NCI-H1930 (cell line): Measurements from ENCODE around the gene TIMM50.

Experiments
- DNase-seq, 2 experiments: peaks; one replicate each; lab custom pipeline; 2025; lab: John Stamatoyannopoulos, UW

TIMM50 gene

GRCh38 chr19:39500543-39500942, 19.9 kb downstream of the TIMM50 start:
- no peak for DNase-seq

GRCh38 chr19:39501340-39501739, 20.7 kb downstream of the TIMM50 start:
- no peak for DNase-seq

GRCh38 chr19:39502640-39503417, 22.2 kb downstream of the TIMM50 start:
- no peak for DNase-seq

- DNase-seq: no peak
Observed at GRCh38 chr19:39506598-39506943, 25.9 kb downstream of the TIMM50 start.

GRCh38 chr19:39506944-39507714, 26.5 kb downstream of the TIMM50 start:
- no peak for DNase-seq

- DNase-seq: no peak
Observed at GRCh38 chr19:39507715-39508364, 27.2 kb downstream of the TIMM50 start.

GRCh38 chr19:39508629-39509028, 28.0 kb downstream of the TIMM50 start:
- DNase-seq: no peak

GRCh38 chr19:39509233-39509632, 28.6 kb downstream of the TIMM50 start:
- no peak for DNase-seq

GRCh38 chr19:39512988-39513387, 32.4 kb downstream of the TIMM50 start:
- DNase-seq: no peak

GRCh38 chr19:39514840-39515550, 34.4 kb downstream of the TIMM50 start, which contains the start of gene SELENOV:
Gene SELENOV, plus strand, starts transcription at chr19:39515139. Its CDS starts 74 bp downstream, at chr19:39515213.
- DNase-seq: peak; percentile 45 to 66

GRCh38 chr19:39515551-39516191, 35.0 kb downstream of the TIMM50 start:
- no peak for DNase-seq

- no peak for DNase-seq
Observed at GRCh38 chr19:39516270-39516669, 35.6 kb downstream of the TIMM50 start.

- no peak for DNase-seq
Observed at GRCh38 chr19:39517432-39517831, 36.8 kb downstream of the TIMM50 start.

- DNase-seq: no peak
Observed at GRCh38 chr19:39518458-39518857, 37.8 kb downstream of the TIMM50 start.

GRCh38 chr19:39518975-39519374, 38.3 kb downstream of the TIMM50 start:
- no peak for DNase-seq

GRCh38 chr19:39520541-39521484, 40.2 kb downstream of the TIMM50 start:
- DNase-seq: no peak

- no peak for DNase-seq
Observed at GRCh38 chr19:39524495-39524894, 43.9 kb downstream of the TIMM50 start.

GRCh38 chr19:39525205-39525604, 44.6 kb downstream of the TIMM50 start:
- DNase-seq: no peak

GRCh38 chr19:39531834-39532232, 51.2 kb downstream of the TIMM50 start:
- DNase-seq: no peak

GRCh38 chr19:39532233-39533002, 51.8 kb downstream of the TIMM50 start, which contains the start of gene EID2B:
Gene EID2B, minus strand, starts transcription at chr19:39532852. Its CDS starts 50 bp downstream, at chr19:39532802.
- peak; percentile 96 to 99 for DNase-seq
